NCI-H82 treated with DMSO at 0.1 percent for 48 hours (cell line): Measurements from ENCODE around the gene POLR3B.

Source experiments
- DNase-seq: peaks from one replicate; lab custom pipeline; 2025; ENCODE audit not compliant: unreplicated experiment; lab: John Stamatoyannopoulos, UW

Gene POLR3B

GRCh38 chr12:106527356-106527755, 169.8 kb downstream of the POLR3B start:
- DNase-seq, result no peak

- DNase-seq, result no peak
Measured at GRCh38 chr12:106541201-106541600, 183.7 kb downstream of the POLR3B start.

GRCh38 chr12:106551410-106551809, 193.9 kb downstream of the POLR3B start:
- DNase-seq, result no peak

GRCh38 chr12:106552228-106552627, 194.7 kb downstream of the POLR3B start:
- no peak for DNase-seq
